Breast epithelium (tissue), 3 donors: Measurements from ENCODE around the gene TRIM63.

Source experiments
- POLR2A ChIP-seq: fragments of 450-650 bp; IDR thresholded peaks from one replicate; pipeline ENCODE4 v1.6.1; 2016; ENCODE audit warnings: antibody characterized with exemption, mild to moderate bottlenecking, moderate library complexity
- TF ChIP-seq, protein P1 (sequence below), 3 donors: fragments of 450-650 bp; IDR thresholded peaks; one replicate each; pipeline ENCODE4 v1.5.1; 2016 to 2017; ENCODE audit warnings: antibody characterized with exemption in 3 of 3, mild to moderate bottlenecking in 3 of 3, moderate library complexity in 3 of 3

DNA sequence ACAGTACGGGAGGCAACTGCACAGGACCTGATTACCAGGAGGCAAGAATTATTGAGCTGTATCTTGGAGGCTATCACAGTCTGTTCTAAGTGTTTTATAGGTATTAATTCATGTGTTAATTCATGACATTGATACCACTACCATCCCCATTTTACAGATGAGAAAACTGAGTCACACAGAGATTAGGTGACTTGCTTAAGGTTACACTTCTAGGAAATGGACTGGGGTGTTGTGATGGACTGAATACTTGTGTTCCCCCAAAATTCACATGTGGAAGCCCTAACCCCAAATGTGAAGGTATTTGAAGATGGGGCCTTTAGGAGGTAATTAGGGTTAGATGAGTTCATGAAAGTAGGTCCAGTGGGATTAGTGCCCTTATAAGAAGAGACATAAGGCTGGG lies 10.1 kb upstream of the TRIM63 start:
- TF ChIP-seq POLR2A: no peak
- TF ChIP-seq, protein P1, sequence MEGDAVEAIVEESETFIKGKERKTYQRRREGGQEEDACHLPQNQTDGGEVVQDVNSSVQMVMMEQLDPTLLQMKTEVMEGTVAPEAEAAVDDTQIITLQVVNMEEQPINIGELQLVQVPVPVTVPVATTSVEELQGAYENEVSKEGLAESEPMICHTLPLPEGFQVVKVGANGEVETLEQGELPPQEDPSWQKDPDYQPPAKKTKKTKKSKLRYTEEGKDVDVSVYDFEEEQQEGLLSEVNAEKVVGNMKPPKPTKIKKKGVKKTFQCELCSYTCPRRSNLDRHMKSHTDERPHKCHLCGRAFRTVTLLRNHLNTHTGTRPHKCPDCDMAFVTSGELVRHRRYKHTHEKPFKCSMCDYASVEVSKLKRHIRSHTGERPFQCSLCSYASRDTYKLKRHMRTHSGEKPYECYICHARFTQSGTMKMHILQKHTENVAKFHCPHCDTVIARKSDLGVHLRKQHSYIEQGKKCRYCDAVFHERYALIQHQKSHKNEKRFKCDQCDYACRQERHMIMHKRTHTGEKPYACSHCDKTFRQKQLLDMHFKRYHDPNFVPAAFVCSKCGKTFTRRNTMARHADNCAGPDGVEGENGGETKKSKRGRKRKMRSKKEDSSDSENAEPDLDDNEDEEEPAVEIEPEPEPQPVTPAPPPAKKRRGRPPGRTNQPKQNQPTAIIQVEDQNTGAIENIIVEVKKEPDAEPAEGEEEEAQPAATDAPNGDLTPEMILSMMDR (IDR thresholded peaks at IDR 0.05): no peak
